ENCODE results near the gene RBM19.

DNA sequence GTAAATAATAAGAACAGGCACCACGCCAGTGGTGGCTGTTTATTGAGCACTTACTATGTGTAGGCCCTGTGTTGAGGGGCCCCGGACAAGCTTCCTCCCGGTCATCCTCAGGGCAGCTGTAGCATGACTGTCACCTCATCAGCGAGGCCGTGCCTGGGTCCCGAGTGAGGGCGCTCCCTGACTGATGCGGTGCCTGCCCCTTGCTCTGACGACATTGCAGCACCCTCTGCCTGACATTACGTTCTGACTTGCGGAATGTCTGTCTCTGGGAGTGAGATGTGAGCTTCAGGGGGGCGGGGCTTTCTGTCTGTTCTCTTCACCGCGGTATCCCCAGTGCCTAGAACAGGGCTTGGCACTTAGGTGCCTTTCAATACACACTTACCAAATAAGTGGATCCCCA is 167.6 kb downstream of the RBM19 start:
- no peak for TF ChIP-seq POLR2AphosphoS5 (IDR thresholded peaks at IDR 0.05; ENCODE audit: low read depth)
- TF ChIP-seq, protein P1, sequence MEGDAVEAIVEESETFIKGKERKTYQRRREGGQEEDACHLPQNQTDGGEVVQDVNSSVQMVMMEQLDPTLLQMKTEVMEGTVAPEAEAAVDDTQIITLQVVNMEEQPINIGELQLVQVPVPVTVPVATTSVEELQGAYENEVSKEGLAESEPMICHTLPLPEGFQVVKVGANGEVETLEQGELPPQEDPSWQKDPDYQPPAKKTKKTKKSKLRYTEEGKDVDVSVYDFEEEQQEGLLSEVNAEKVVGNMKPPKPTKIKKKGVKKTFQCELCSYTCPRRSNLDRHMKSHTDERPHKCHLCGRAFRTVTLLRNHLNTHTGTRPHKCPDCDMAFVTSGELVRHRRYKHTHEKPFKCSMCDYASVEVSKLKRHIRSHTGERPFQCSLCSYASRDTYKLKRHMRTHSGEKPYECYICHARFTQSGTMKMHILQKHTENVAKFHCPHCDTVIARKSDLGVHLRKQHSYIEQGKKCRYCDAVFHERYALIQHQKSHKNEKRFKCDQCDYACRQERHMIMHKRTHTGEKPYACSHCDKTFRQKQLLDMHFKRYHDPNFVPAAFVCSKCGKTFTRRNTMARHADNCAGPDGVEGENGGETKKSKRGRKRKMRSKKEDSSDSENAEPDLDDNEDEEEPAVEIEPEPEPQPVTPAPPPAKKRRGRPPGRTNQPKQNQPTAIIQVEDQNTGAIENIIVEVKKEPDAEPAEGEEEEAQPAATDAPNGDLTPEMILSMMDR (IDR thresholded peaks at IDR 0.05; ENCODE audit: insufficient read depth, low read length), result no peak

All from HL-60 (cell line).